LNCAP (cell line): ENCODE measurements around the gene ANKRD11.

ENCODE experiments used
- CTCF ChIP-seq: fragments of 450-650 bp; IDR thresholded peaks from 2 replicates; pipeline ENCODE4 v1.5.1; 2017; ENCODE audit warnings: mild to moderate bottlenecking

ANKRD11 gene

DNA sequence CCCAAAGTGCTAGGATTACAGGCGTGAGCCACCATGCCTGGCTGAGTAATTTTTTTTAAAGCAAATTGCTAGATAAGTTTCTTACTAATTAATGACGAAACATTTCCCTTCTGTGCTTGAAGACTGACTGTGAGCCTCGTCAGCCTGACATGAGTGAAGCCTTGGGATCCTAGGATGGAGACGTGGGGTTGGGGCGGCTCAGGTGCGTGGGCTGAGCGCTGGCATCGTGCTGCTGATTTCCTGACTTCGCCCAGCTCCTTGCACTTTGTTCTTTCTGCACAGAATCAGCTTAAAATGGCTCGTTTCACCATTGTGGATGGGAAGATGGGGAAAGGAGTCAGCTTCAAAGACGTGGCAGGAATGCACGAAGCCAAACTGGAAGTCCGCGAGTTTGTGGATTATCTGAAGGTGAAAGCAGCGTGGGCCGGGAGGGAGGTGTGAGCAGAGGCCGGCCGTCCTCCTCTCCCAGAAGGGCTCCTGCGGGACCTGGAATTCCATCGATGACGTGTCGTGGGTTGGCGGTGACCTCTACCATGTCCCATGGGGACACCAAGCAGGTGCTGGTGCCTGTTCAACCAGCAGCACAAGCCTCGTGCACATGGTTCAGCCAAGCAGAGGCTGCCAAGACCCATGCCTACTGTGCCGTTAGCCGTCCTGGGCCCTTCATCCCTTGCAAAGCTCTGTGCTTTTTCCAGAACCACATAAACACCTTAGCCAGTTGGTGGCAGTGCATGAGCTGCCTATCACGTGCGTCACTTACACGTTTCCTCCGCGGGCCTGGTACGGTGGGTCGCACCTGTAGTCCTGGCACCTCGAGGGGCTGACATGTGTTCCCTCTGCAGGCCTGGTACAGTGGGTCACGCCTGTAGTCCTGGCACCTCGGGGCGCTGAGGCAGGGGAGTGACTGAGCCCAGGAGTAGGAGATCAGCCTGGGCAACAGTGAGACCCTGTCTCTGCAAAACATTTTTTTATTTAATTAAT is 40.3 kb upstream of the ANKRD11 start:
- TF ChIP-seq CTCF = no peak

DNA sequence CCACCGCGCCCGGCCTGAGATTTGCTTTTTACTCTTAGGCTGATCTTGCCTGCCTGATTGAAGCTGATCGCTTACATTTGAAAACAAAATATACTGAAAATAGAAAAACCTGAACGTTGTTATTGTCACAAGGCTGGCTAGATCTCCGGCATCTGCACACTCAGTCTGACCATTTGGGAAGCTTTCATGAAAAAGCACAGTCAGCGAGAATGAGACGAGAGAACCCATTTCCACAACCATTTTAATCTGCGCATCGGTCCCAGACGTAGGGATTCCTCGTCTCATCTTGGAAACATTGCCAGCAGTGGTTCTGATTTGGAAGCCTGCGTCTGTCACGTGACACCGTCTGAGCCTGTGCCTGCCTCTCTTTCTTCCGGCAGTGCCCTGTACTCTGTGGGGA is 38.7 kb upstream of the ANKRD11 start:
- TF ChIP-seq CTCF = no peak

DNA sequence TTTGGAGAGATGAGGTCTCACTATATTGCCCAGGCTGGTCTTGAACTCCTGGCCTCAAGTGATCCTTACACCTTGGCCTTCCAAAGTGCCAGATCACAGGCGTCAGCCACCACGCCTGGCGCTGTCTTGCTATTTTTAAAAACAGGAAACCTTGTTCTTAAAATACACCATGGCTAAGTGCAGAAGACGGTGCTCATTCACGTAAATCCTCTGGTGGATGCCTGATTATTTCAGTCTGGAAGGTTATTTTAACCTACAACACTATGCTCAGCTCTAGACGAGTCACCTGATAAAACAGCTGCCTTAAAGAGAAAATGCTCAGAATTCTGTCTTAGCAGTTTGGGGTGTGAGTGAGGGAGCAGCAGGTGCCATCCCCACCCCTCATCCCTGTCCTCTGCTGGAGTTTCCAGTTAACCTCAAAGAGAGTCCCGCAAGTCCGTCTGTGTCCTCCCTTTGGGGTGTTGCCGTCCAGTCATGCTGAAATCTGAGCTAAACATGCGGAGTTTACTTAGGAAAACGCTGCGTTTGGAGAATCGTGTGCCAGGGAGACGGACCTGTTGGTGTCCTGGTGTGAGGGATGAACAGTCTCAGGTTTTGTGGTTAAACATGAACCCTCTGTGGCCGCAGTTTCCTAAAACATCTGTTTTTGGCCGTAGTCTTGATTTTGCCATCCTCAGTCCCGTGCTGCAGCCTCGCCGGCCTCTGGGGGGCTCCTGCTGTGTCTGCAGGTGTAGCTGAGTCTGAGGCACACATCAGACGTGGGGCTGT is 35.0 kb upstream of the ANKRD11 start:
- TF ChIP-seq CTCF = no peak

GRCh38 chr16:89523680-89524344 is 33.5 kb upstream of the ANKRD11 start:
- no peak for TF ChIP-seq CTCF

DNA sequence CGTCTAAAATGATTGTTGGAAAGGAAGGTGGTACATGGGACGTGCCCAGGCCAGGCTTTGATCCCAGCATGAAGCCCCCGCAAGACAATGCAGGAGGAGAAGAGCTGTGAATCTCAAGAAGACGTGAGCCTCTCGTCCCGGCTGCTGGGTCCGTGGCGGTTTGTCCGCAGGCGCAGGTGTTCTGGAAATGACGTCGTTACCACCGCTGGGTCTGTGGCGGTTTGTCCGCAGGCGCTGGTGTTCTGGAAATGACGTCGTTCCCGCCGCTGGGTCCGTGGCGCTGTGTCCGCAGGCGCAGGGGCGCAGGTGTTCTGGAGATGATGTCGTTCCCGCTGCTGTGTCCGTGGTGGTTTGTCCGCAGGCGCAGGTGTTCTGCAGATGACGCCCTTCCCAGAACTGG is 31.9 kb upstream of the ANKRD11 start:
- TF ChIP-seq CTCF = no peak

- no peak for TF ChIP-seq CTCF
Observed at GRCh38 chr16:89519881-89520280, 29.5 kb upstream of the ANKRD11 start.

DNA sequence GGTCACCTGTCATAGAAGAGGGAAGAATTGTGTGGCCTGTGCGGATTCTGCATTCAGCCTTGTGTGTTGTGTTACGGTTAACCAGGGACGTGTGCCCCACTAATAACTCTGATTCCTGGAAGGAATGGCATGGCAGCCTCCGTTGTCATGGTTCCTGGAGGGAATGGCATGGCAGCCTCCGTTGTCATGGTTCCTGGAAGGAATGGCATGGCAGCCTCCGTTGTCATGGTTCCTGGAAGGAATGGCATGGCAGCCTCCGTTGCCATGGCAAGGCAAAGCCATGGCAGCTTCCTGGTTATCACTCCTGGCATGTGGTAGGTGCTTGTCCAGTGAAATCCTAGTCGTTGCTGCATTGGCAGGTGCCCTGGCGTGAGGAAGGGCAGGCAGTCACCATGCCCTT is 26.8 kb upstream of the ANKRD11 start:
- TF ChIP-seq CTCF = no peak
